ENCODE measurements around the gene ENDOD1. TPM values are rescaled to one million over a fixed set of nuclear protein-coding genes. Genes with fewer than 3 reads are reported as not detected.

The ENDOD1 gene
- total RNA-seq, 2 donors from 2014 or later = 49.6 to 79.8 TPM

- Histone ChIP-seq H3K27ac (no peak overlapping the region), H3K4me1 (replicated peaks) (no peaks in the 10 kb centered on the region), H3K4me3 (no peak overlapping the region), H3K9me3 (no peaks in the 10 kb centered on the region), H3K27me3 (replicated peaks; ENCODE audit: insufficient read depth) (no peaks in the 10 kb centered on the region), H3K36me3 (no peaks in the 10 kb centered on the region)
- intact Hi-C loops (cut with DNase I) = loop anchor here (2.0 kb wide), 1 partner anchor 176 kb away; the partner anchor contains the start of genes CWC15 and KDM4D
- TF ChIP-seq POLR2AphosphoS5 (IDR thresholded peaks at IDR 0.05) (no peak), POLR2A (IDR thresholded peaks at IDR 0.05) (no peak), CTCF (IDR thresholded peaks at IDR 0.05) (no peak)
- no peak for DNase-seq (ENCODE audit: low spot score)
- 65% methylated on average over 2 of the region's 2 CpGs for WGBS
Observed at GRCh38 chr11:95148938-95149337, 59.3 kb downstream of the ENDOD1 start.

GRCh38 chr11:95149651-95150364 lies 60.2 kb downstream of the ENDOD1 start:
- peak; percentile 58 for DNase-seq (ENCODE audit: low spot score)
- 39% methylated on average over 23 of the region's 23 CpGs for WGBS
- Histone ChIP-seq H3K27ac (peak overlapping the region; percentile 85 to 91), H3K4me3 (peak overlapping the region; percentile 39 to 41), H3K36me3 (no peaks in the 10 kb centered on the region), H3K9me3 (no peaks in the 10 kb centered on the region), H3K27me3 (replicated peaks; ENCODE audit: insufficient read depth) (no peaks in the 10 kb centered on the region), H3K4me1 (replicated peaks) (no peaks in the 10 kb centered on the region)
- intact Hi-C loops (cut with DNase I) = loop anchor here (2.0 to 10.0 kb wide), 6 partner anchors 63 to 615 kb away; partner anchors contain the start of genes CWC15, ENDOD1 and KDM4D
- no peak for TF ChIP-seq POLR2A (IDR thresholded peaks at IDR 0.05)
- TF ChIP-seq CTCF (IDR thresholded peaks at IDR 0.05) = no peak
- TF ChIP-seq POLR2AphosphoS5 (IDR thresholded peaks at IDR 0.05) = peak; percentile 33

GRCh38 chr11:95150956-95151684 lies 61.5 kb downstream of the ENDOD1 start:
- Histone ChIP-seq H3K27ac (peak overlapping the region; percentile 85 to 91), H3K4me1 (replicated peaks) (no peaks in the 10 kb centered on the region), H3K9me3 (no peaks in the 10 kb centered on the region), H3K4me3 (peak overlapping the region; percentile 39 to 41), H3K36me3 (no peaks in the 10 kb centered on the region), H3K27me3 (replicated peaks; ENCODE audit: insufficient read depth) (no peaks in the 10 kb centered on the region)
- DNase-seq (ENCODE audit: low spot score) = peak; percentile 93
- TF ChIP-seq CTCF (IDR thresholded peaks at IDR 0.05) (peak; percentile 68 to 99 (median 88)), POLR2AphosphoS5 (IDR thresholded peaks at IDR 0.05) (peak; percentile 88), POLR2A (IDR thresholded peaks at IDR 0.05) (peak; percentile 68)
- WGBS = 5% methylated on average over 55 of the region's 55 CpGs
- intact Hi-C loops (cut with DNase I) = loop anchor here (2.0 to 10.0 kb wide), 5 partner anchors 64 to 614 kb away; partner anchors contain the start of gene ENDOD1

DNA sequence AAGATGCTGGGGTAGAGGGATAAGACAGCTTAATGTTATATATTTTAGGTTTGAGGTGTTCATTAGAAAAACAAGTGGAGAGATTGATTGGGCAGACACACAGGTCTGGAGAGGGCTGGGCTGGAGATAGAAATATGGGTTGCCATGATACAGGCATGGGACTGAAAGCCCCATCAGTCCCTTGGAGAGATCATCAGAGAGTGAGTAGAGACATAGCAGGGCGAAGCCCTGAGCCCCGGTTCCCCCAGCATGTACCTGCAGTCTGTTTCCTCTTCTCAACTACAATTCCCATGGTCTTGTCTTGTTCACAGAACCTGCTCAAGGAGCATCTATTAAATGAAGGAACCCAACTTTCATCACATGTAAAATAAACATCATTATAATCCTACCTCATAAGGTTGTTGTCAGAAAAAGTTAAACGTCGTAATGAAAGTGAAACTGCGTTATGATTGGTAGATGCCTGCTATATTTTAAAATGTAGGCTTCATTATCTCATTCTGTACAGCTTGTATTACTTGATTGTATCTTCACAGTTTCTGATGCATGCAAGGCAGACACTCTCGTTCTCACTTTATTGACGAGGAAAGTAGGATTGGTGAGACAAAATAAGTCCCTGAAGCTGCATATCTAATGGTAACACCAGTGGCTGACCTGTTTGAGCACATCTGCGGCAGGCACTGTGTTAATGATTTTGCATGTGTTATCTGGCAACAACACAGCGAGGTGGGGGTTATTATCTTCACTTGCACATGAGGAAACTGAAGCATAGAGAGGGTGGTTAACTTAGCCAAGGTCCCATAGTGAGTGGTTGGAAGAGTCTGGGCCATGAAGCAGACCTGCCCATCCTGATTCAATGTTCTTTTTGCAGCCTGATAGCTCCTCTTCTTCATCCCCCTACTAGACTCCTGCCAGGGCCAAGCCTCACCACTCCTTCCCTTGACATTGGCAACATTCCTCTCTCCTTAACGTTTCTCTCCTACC lies 63.5 kb downstream of the ENDOD1 start:
- no peak overlapping the region for H3K27ac ChIP-seq
- H3K4me3 ChIP-seq = no peak overlapping the region
- WGBS = 36% methylated on average over 10 of the region's 10 CpGs
- no peak for TF ChIP-seq POLR2A (IDR thresholded peaks at IDR 0.05)
- TF ChIP-seq CTCF (IDR thresholded peaks at IDR 0.05) = no peak
- TF ChIP-seq POLR2AphosphoS5 (IDR thresholded peaks at IDR 0.05) = no peak
- no peak for DNase-seq (ENCODE audit: low spot score)
- intact Hi-C loops (cut with DNase I) = loop anchor here (5.0 to 10.0 kb wide), 2 partner anchors 66 to 182 kb away; partner anchors contain the start of gene ENDOD1
- H3K4me1 ChIP-seq (replicated peaks) = no peaks in the 10 kb centered on the region
- no peaks in the 10 kb centered on the region for H3K36me3 ChIP-seq
- no peaks in the 10 kb centered on the region for H3K9me3 ChIP-seq
- H3K27me3 ChIP-seq (replicated peaks; ENCODE audit: insufficient read depth) = no peaks in the 10 kb centered on the region

All from prostate gland (tissue), 2 donors.